ENCODE measurements around the gene ADD2. TPM values are rescaled to one million over a fixed set of nuclear protein-coding genes. Genes with fewer than 3 reads are reported as not detected.

The ADD2 gene
- total RNA-seq, 1 experiment from 2014 or later: 3.5 TPM

DNA sequence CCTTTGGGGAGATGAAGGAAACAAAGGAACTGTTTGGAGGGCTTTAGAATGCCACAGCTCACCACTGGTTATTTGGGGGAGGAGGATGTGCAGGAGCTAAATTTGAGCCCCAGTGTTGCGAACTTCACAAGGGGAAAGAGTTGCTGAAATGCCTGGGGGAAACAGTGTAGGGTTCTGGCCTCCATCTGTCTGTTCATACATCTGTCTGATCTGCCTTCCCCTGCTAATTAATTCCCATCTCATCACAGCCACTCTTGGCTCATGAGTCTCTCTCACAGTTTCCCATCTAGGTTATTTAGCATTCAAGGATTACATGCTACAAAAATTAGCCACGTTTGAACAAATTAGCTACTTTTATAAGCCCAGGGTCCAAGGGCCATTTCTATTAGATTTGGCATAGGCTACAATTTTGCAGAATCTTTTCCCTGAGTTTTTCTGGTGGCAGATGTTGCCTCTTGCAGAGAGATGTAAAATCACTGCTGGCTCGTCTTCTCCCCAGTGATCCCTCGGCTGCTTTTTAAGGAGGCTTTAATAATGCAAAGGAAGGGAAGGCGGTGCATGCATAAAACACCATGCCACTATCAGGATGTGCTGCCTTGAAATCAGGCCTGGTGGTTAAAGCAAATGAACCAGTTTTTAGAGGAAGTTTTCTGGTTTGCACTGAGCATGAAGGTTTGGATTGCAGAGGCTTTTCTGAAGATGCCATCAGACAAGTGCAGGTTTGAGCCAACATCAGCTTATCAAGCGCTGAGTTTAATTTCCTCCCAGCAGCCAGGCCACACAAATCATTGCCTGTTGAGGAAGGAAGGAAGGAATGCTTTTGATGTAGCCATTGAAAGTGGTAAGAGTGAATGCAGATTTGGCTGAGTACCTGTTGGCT, 35.0 kb downstream of the ADD2 start:
- Histone ChIP-seq H3K4me2 (no peak overlapping the region), H3K4me3 (no peak overlapping the region), H3K4me1 (replicated peaks; ENCODE audit: insufficient read depth) (no peaks in the 10 kb centered on the region), H2AFZ (no peak overlapping the region), H3F3A (ENCODE audit: insufficient read depth, low read depth) (no peaks in the 10 kb centered on the region), H3K9me3 (ENCODE audit: insufficient read depth, low read depth) (no peaks in the 10 kb centered on the region), H3K27ac (no peak overlapping the region), H3K9me2 (ENCODE audit: insufficient read depth) (no peaks in the 10 kb centered on the region), H3K79me2 (ENCODE audit: low read depth) (no peaks in the 10 kb centered on the region), H3K36me3 (ENCODE audit: low read depth) (no peaks in the 10 kb centered on the region), H3K27me3 (ENCODE audit: insufficient read depth, low read depth) (peaks cover 33% of the 10 kb centered on the region), H4K20me1 (ENCODE audit: insufficient read depth) (no peaks in the 10 kb centered on the region)
- DNase-seq: no peak
- TF ChIP-seq EZH2 (IDR thresholded peaks at IDR 0.05; ENCODE audit: low read depth): no peak
- TF ChIP-seq, protein P1, sequence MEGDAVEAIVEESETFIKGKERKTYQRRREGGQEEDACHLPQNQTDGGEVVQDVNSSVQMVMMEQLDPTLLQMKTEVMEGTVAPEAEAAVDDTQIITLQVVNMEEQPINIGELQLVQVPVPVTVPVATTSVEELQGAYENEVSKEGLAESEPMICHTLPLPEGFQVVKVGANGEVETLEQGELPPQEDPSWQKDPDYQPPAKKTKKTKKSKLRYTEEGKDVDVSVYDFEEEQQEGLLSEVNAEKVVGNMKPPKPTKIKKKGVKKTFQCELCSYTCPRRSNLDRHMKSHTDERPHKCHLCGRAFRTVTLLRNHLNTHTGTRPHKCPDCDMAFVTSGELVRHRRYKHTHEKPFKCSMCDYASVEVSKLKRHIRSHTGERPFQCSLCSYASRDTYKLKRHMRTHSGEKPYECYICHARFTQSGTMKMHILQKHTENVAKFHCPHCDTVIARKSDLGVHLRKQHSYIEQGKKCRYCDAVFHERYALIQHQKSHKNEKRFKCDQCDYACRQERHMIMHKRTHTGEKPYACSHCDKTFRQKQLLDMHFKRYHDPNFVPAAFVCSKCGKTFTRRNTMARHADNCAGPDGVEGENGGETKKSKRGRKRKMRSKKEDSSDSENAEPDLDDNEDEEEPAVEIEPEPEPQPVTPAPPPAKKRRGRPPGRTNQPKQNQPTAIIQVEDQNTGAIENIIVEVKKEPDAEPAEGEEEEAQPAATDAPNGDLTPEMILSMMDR (conservative IDR thresholded peaks at IDR 0.05): no peak
- BruUV-seq (replicated peaks): no TSS peak
- ChIA-PET CTCF (no interaction called here), POLR2A (ENCODE audit: unreplicated experiment) (no interaction called here)
- intact Hi-C loops (cut with micrococcal nuclease; ENCODE audit: unreplicated experiment): no loop called here

DNA sequence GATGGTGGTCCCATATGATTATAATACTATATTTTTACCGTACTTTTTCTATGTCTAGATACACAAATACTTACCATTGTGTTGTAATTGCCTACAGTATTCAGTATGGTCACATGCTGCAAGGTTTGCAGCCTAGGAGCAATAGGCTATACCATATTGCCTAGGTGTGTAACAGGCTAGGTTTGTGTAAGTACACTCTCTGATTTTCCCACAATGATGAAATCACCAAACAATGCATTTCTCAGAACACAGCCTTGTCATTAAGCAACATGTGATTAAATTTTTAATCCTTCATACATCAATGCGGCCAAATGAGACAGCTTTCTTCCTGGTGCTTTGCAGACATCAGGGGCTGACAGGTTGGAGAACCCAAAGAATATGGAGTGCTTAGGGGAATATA, 37.3 kb downstream of the ADD2 start:
- H3K4me1 ChIP-seq (replicated peaks; ENCODE audit: insufficient read depth): no peaks in the 10 kb centered on the region
- intact Hi-C loops (cut with micrococcal nuclease; ENCODE audit: unreplicated experiment): no loop called here
- H3F3A ChIP-seq (ENCODE audit: insufficient read depth, low read depth): no peaks in the 10 kb centered on the region
- H3K27me3 ChIP-seq (ENCODE audit: insufficient read depth, low read depth): peaks cover 33% of the 10 kb centered on the region
- DNase-seq: no peak
- no peaks in the 10 kb centered on the region for H4K20me1 ChIP-seq (ENCODE audit: insufficient read depth)
- H3K9me3 ChIP-seq (ENCODE audit: insufficient read depth, low read depth): no peaks in the 10 kb centered on the region
- H3K27ac ChIP-seq: no peak overlapping the region
- no peaks in the 10 kb centered on the region for H3K36me3 ChIP-seq (ENCODE audit: low read depth)
- H3K9me2 ChIP-seq (ENCODE audit: insufficient read depth): no peaks in the 10 kb centered on the region
- POLR2A ChIA-PET (ENCODE audit: unreplicated experiment): no interaction called here
- H3K4me3 ChIP-seq: no peak overlapping the region
- TF ChIP-seq, protein P1 (conservative IDR thresholded peaks at IDR 0.05): no peak
- TF ChIP-seq EZH2 (IDR thresholded peaks at IDR 0.05; ENCODE audit: low read depth): no peak
- no peak overlapping the region for H2AFZ ChIP-seq
- no peak overlapping the region for H3K4me2 ChIP-seq
- CTCF ChIA-PET: no interaction called here
- BruUV-seq (replicated peaks): no TSS peak
- no peaks in the 10 kb centered on the region for H3K79me2 ChIP-seq (ENCODE audit: low read depth)

DNA sequence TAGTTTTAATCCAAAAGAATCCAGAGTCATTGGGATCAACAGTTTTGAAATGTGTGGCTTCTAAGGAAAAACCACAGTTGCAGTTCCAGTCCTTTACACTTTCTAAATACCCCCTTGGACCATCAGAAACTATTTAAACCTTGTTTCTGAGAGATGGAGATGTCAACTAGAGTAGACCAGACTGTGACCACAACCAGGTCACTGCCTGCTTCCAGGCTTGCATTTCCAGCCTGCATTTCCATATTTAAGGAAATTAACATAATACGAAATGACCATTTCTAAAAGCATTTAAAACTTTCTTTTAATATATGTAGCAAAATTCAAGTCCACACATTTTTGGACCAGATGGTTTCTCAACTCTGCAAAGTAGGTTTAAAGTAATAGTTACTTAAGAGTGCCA, 38.4 kb downstream of the ADD2 start:
- no peak overlapping the region for H3K4me2 ChIP-seq
- intact Hi-C loops (cut with micrococcal nuclease; ENCODE audit: unreplicated experiment): no loop called here
- ChIA-PET POLR2A (ENCODE audit: unreplicated experiment) (no interaction called here), CTCF (no interaction called here)
- H3K9me2 ChIP-seq (ENCODE audit: insufficient read depth): no peaks in the 10 kb centered on the region
- H3K4me1 ChIP-seq (replicated peaks; ENCODE audit: insufficient read depth): no peaks in the 10 kb centered on the region
- no peaks in the 10 kb centered on the region for H3K36me3 ChIP-seq (ENCODE audit: low read depth)
- no peak for DNase-seq
- BruUV-seq (replicated peaks): no TSS peak
- H3K79me2 ChIP-seq (ENCODE audit: low read depth): no peaks in the 10 kb centered on the region
- H4K20me1 ChIP-seq (ENCODE audit: insufficient read depth): no peaks in the 10 kb centered on the region
- no peak overlapping the region for H2AFZ ChIP-seq
- no peaks in the 10 kb centered on the region for H3K9me3 ChIP-seq (ENCODE audit: insufficient read depth, low read depth)
- H3K27ac ChIP-seq: no peak overlapping the region
- no peak overlapping the region for H3K4me3 ChIP-seq
- TF ChIP-seq, protein P1 (conservative IDR thresholded peaks at IDR 0.05): no peak
- no peak for TF ChIP-seq EZH2 (IDR thresholded peaks at IDR 0.05; ENCODE audit: low read depth)
- H3F3A ChIP-seq (ENCODE audit: insufficient read depth, low read depth): no peaks in the 10 kb centered on the region
- H3K27me3 ChIP-seq (ENCODE audit: insufficient read depth, low read depth): peaks cover 27% of the 10 kb centered on the region

Data from PC-9 (cell line).